Measurements from ENCODE around the gene RNF8. TPM values are rescaled to one million over a fixed set of nuclear protein-coding genes. Genes with fewer than 3 reads are reported as not detected.

Gene RNF8
- total RNA-seq, 2 donors from 2014 or later = 8.5 to 12.0 TPM

- no peak for ATAC-seq
- H3K4me1 Mint-ChIP-seq = peaks cover 4% of the 10 kb centered on the region
Observed at GRCh38 chr6:37406726-37407341, 53.1 kb downstream of the RNF8 start.

GRCh38 chr6:37407948-37408347 lies 54.2 kb downstream of the RNF8 start:
- Mint-ChIP-seq H3K36me3 (ENCODE audit: low read depth) (no peaks in the 10 kb centered on the region), H3K4me3 (no peak overlapping the region), H3K4me1 (no peaks in the 10 kb centered on the region), H3K27me3 (peaks cover 13% of the 10 kb centered on the region), H3K27ac (no peak overlapping the region)
- DNase-seq (no peak), ATAC-seq (no peak)
- no peaks in the 10 kb centered on the region for H3K9me3 ChIP-seq (ENCODE audit: control insufficient read depth, low read length, poor library complexity, severe bottlenecking)

More at GRCh38 chr6:37406726-37407341, 53.1 kb downstream of the RNF8 start:
- no peaks in the 10 kb centered on the region for H3K9me3 ChIP-seq (ENCODE audit: control insufficient read depth, low read length, poor library complexity, severe bottlenecking)
- Mint-ChIP-seq H3K36me3 (ENCODE audit: low read depth) (no peaks in the 10 kb centered on the region), H3K27me3 (peaks cover 13% of the 10 kb centered on the region), H3K27ac (no peak overlapping the region), H3K4me3 (no peak overlapping the region)
- no peak for DNase-seq

GRCh38 chr6:37409501-37409900 lies 55.7 kb downstream of the RNF8 start:
- H3K36me3 Mint-ChIP-seq (ENCODE audit: low read depth) = no peaks in the 10 kb centered on the region
- no peak overlapping the region for H3K4me3 Mint-ChIP-seq
- DNase-seq (no peak), ATAC-seq (no peak)
- H3K4me1 Mint-ChIP-seq = no peaks in the 10 kb centered on the region
- no peaks in the 10 kb centered on the region for H3K9me3 ChIP-seq (ENCODE audit: control insufficient read depth, low read length, poor library complexity, severe bottlenecking)
- peaks cover 13% of the 10 kb centered on the region for H3K27me3 Mint-ChIP-seq
- H3K27ac Mint-ChIP-seq = no peak overlapping the region

DNA sequence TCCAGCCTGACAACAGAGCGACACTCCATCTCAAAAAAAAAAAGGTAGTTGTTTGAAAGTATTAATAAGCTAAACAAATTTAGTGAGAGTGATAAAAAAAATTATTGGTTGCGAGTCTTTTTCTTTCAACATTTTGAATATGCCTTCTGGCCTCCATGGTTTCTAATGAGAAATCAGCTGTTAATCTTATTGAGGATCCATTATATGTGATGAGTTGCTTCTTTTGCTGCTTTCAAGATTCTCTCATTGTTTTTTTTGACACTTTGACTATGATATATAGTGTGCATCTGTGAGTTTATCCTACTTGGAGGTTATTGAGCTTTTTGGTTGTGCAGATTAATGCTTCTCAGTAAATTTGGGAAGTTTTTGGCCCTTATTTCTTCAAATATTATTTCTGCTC lies 63.6 kb downstream of the RNF8 start:
- H3K27me3 Mint-ChIP-seq = peaks cover 5% of the 10 kb centered on the region
- no peak overlapping the region for H3K27ac Mint-ChIP-seq
- no peaks in the 10 kb centered on the region for H3K9me3 ChIP-seq (ENCODE audit: control insufficient read depth, low read length, poor library complexity, severe bottlenecking)
- no peaks in the 10 kb centered on the region for H3K4me1 Mint-ChIP-seq
- H3K36me3 Mint-ChIP-seq (ENCODE audit: low read depth) = peaks cover 2% of the 10 kb centered on the region
- ATAC-seq (no peak), DNase-seq (no peak)
- no peak overlapping the region for H3K4me3 Mint-ChIP-seq

DNA sequence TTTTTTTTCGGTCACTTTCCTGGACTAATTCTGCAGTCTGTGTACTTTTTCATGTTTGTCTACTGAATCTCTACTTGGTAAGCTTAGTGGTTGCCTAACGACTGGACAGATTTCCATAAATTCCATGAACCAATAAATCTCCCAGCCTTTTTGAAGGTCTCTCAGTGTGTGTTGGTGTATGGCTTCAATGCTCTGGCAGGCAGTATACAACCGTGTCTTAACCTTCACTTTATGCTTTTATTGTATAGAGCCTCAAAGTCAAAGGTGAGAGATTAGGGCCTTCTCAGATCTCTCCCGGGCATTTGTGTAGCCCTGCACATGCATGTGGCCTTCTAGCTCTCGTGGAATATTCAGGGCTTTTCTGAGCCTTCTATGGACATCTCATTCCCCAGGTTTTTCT lies 64.9 kb downstream of the RNF8 start:
- Mint-ChIP-seq H3K4me3 (no peak overlapping the region), H3K27me3 (peaks cover 11% of the 10 kb centered on the region), H3K27ac (no peak overlapping the region), H3K4me1 (no peaks in the 10 kb centered on the region), H3K36me3 (ENCODE audit: low read depth) (peaks cover 2% of the 10 kb centered on the region)
- ATAC-seq = no peak
- no peak for DNase-seq
- no peaks in the 10 kb centered on the region for H3K9me3 ChIP-seq (ENCODE audit: control insufficient read depth, low read length, poor library complexity, severe bottlenecking)

DNA sequence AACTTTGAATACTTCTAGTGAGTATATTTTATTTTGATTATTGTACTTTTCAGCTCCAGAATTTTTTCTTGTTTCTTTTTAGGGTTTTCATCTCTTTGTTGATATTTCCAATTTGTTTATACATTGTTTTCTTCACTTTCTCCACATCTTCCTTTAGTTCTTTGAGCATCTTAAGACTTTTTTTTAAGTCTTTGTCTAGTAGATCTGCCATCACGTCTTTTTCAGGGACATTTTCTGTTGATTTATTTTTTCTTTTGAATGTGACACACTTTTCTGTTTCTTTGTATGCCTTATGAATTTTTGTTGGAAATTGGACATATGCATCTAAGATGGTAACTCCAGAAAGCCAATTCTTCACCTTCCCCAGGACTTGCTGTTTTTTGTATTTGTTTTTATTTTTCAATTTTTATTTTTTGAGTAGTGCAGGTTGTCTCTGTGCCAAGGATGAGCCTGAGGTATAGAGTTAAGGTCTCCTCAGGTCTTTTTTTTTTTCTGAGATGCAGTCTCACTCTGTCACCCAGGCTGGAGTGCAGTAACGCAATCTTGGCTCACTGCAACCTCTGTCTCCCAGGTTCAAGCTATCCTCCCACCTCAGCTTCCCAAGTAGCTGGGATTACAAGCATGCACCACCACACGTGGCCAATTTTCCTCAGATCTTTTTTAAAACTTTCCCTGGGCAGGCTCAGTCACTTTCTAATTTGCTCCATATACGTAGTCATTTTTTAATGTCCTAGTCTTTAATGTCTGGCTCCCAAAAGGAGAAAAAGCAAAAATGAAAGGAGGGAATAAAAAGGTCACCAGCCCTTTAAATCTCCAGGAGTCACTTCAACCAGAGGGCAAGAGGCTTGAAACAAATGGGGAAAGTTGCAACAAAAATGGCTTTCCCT lies 72.5 kb downstream of the RNF8 start:
- ATAC-seq (no peak), DNase-seq (no peak)
- peaks cover 20% of the 10 kb centered on the region for H3K27me3 Mint-ChIP-seq
- H3K36me3 Mint-ChIP-seq (ENCODE audit: low read depth) = peaks cover 5% of the 10 kb centered on the region
- no peaks in the 10 kb centered on the region for H3K4me1 Mint-ChIP-seq
- H3K27ac Mint-ChIP-seq = no peak overlapping the region
- H3K4me3 Mint-ChIP-seq = no peak overlapping the region
- H3K9me3 ChIP-seq (ENCODE audit: control insufficient read depth, low read length, poor library complexity, severe bottlenecking) = no peaks in the 10 kb centered on the region

DNA sequence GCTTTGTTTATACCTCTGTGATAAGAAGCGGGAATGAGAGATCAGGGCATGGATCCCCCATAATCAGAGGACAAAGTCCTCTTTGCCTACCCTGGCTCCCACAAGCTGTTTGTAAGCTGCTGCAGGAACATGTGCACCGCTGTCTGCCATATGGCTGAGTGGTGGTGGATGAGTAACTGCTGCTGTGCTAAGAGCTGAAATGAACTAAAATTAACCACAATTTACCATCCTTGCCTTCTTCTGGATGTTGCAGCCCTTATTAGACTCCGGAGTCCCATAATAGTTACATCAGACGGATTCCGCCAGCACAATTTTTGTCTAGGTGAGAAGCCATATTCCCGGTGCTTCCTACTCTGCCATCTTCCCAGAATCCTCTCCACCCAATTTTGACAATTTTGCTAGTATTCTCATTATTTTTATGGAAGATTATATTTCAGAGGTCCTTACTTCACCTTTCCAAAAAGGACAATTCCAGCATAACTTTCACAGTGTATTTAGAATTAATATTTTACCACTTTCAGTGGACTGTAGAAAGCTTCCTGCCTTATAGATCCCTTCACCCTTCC lies 73.2 kb downstream of the RNF8 start:
- peaks cover 5% of the 10 kb centered on the region for H3K36me3 Mint-ChIP-seq (ENCODE audit: low read depth)
- no peak overlapping the region for H3K4me3 Mint-ChIP-seq
- H3K27me3 Mint-ChIP-seq = peaks cover 20% of the 10 kb centered on the region
- DNase-seq = no peak
- H3K27ac Mint-ChIP-seq = no peak overlapping the region
- H3K4me1 Mint-ChIP-seq = peaks cover under 1% of the 10 kb centered on the region
- no peak for ATAC-seq
- H3K9me3 ChIP-seq (ENCODE audit: control insufficient read depth, low read length, poor library complexity, severe bottlenecking) = no peaks in the 10 kb centered on the region

DNA sequence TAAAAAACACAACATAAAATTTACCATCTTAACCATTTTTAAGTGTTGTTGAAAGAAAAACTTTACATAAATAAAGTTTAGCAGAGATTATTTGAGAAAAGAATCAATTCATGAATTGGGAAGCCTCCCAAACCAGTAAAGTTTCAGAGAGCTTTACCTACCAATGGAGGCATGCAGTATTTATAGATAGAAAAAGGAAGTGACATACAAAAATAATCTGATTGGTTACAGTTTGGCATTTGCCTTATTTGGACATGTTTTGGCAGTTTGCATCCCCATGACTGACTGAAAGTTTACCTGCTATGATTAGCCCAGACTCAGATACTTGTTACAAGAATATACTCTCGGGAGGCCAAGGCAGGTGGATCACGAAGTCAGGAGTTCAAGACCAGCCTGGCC lies 75.6 kb downstream of the RNF8 start:
- Mint-ChIP-seq H3K36me3 (ENCODE audit: low read depth) (peaks cover 5% of the 10 kb centered on the region), H3K4me1 (peaks cover 12% of the 10 kb centered on the region), H3K27ac (no peak overlapping the region), H3K27me3 (peaks cover 14% of the 10 kb centered on the region), H3K4me3 (no peak overlapping the region)
- ATAC-seq = no peak
- DNase-seq = no peak
- H3K9me3 ChIP-seq (ENCODE audit: control insufficient read depth, low read length, poor library complexity, severe bottlenecking) = no peaks in the 10 kb centered on the region

DNA sequence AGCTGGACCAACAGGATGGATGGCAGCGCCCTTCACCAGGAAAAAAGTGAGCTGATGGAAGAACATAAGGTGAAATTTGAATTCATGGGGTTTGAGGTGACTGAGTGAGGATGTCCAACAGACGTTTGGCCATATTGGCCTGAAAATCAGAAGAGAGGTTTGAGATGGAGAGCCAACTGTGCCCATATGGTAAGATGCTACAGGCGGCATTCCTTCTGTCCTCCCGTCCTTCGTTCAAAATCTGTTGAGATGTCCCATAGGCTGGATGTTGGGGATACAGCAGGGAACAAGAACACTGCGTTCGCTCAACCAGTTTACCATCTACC lies 78.8 kb downstream of the RNF8 start:
- ATAC-seq (no peak), DNase-seq (no peak)
- no peaks in the 10 kb centered on the region for H3K9me3 ChIP-seq (ENCODE audit: control insufficient read depth, low read length, poor library complexity, severe bottlenecking)
- Mint-ChIP-seq H3K4me1 (peaks cover 23% of the 10 kb centered on the region), H3K27ac (peak overlapping the region; percentile 97), H3K27me3 (peaks cover 9% of the 10 kb centered on the region), H3K36me3 (ENCODE audit: low read depth) (peaks cover 7% of the 10 kb centered on the region), H3K4me3 (peak overlapping the region; percentile 93)

DNA sequence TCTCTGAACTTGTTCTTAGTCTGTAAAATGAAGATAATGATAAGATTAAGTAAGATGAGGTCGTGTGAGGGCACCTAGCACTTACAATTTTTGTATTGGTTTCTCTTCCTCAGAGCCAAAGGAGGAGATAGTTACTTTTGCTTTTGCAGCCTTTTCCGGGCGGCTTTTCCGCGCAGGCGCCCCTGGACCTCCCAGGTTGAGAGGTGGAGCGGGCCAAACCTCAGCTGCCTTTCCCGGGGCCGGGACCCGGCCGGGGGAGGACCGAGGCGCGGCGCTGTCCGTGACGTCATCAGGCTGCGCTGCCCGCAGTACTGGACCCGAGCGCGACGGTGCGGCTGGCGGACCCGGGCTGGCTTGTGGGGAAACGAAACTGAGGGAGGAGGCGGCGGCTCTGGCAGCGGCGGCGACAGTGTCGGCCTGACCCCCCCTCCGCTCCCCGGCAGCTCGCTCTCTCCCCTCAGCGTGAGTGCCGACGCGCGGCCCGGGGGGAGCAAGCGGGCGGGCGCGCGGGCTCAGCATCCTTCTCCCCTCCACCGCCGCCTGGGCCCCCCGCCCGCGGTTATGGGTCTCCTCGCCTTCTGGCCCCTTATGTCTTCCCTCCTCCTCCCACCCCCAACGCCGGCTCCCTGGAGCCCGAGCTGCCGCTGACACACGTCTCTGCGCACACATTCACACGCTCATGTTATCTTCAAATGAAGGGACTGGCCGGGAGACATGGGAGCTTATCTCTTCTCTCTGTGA lies 79.3 kb downstream of the RNF8 start, which contains the start of gene CMTR1:
CMTR1 (plus strand) TSS at position 306 of the 741 bp plus-strand sequence. CDS start 2,409 bp downstream, outside the sequence.
- Mint-ChIP-seq H3K27ac (peak within 1 kb of the TSS; percentile 97), H3K4me3 (peak within 1 kb of the TSS; percentile 93), H3K4me1 (peaks cover 28% of the 10 kb centered on the region), H3K36me3 (ENCODE audit: low read depth) (peaks cover 8% of the 10 kb centered on the region), H3K27me3 (peaks cover 4% of the 10 kb centered on the region)
- DNase-seq = peak; percentile 96 to 99 (median 96)
- peak; percentile 92 for ATAC-seq
- no peaks in the 10 kb centered on the region for H3K9me3 ChIP-seq (ENCODE audit: control insufficient read depth, low read length, poor library complexity, severe bottlenecking)

DNA sequence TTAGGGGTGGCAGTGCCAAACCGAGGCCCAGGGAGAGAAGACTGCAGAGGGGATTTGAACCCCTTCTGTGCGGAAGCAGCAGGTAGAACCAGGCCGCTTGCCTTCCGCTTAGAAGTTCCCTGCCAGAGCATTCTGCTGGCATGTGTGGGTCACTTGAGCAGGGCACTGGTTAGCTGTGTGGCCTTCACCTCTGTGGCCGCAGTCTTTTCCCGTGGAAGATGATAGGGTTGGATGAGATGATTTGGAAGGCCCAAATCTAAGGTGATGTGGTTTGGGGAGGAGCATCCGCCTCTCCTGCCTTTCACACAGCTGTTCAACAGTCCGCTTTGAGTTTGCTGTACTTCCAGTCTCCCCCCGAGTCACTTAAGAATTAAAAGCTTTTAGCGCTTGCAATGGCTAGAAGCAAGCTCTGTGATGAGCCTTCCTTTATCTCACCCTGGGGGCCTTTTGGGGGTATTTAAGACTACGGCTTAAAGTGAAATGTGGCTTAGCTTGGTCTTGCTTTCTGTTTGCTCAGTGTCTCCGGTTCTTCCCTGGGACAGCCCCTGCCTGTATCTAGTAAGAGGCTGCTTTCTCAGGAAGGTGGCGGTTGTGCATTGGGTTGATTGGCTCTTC lies 80.0 kb downstream of the RNF8 start:
- Mint-ChIP-seq H3K4me3 (peak overlapping the region; percentile 93), H3K36me3 (ENCODE audit: low read depth) (peaks cover 6% of the 10 kb centered on the region), H3K27ac (peak overlapping the region; percentile 97), H3K4me1 (peaks cover 32% of the 10 kb centered on the region), H3K27me3 (no peaks in the 10 kb centered on the region)
- H3K9me3 ChIP-seq (ENCODE audit: control insufficient read depth, low read length, poor library complexity, severe bottlenecking) = no peaks in the 10 kb centered on the region
- ATAC-seq (peak; percentile 32), DNase-seq (peak; percentile 11 to 15 (median 14))

- peak overlapping the region; percentile 97 for H3K27ac Mint-ChIP-seq
- H3K36me3 Mint-ChIP-seq (ENCODE audit: low read depth) = peaks cover 6% of the 10 kb centered on the region
- no peaks in the 10 kb centered on the region for H3K27me3 Mint-ChIP-seq
- H3K4me1 Mint-ChIP-seq = peaks cover 38% of the 10 kb centered on the region
- no peak overlapping the region for H3K4me3 Mint-ChIP-seq
- DNase-seq (no peak), ATAC-seq (no peak)
- no peaks in the 10 kb centered on the region for H3K9me3 ChIP-seq (ENCODE audit: control insufficient read depth, low read length, poor library complexity, severe bottlenecking)
Observed at GRCh38 chr6:37435373-37435772, 81.6 kb downstream of the RNF8 start.

Measured in T-helper 17 cell (primary cell).